Liver (tissue), 9 donors: ENCODE results near the gene RBM47. TPM values are rescaled to one million over a fixed set of nuclear protein-coding genes. Genes with fewer than 3 reads are reported as not detected.

Experiments used
- DNase-seq: peaks from one replicate; pipeline ENCODE4 v3.0.0-alpha.2; 2017; ENCODE audit warnings: low spot score
- H3K27ac ChIP-seq, 2 donors: one replicate each; pipeline ENCODE4 v1.7.0; 2013; ENCODE audit warnings: inconsistent platforms in 2 of 2, low read length in 2 of 2, control low read depth in 1 of 2, low read depth in 1 of 2, mild to moderate bottlenecking in 1 of 2
- H3K27me3 ChIP-seq, 4 donors: one replicate each; pipeline versions ENCODE4 v1.6.1 to v1.7.0; 2013; ENCODE audit warnings: low read length in 3 of 4, inconsistent platforms in 1 of 4, mild to moderate bottlenecking in 1 of 4, moderate library complexity in 1 of 4; ENCODE audit not compliant: control insufficient read depth in 4 of 4, insufficient read depth in 4 of 4
- H3K36me3 ChIP-seq, 4 donors: one replicate each; pipeline versions ENCODE4 v1.6.1 to v1.7.0; 2013; ENCODE audit warnings: low read length in 3 of 4, mild to moderate bottlenecking in 3 of 4, low read depth in 1 of 4, moderate library complexity in 1 of 4; ENCODE audit not compliant: control insufficient read depth in 4 of 4, insufficient read depth in 3 of 4
- H3K4me1 ChIP-seq, 4 donors: one replicate each; pipeline versions ENCODE4 v1.6.1 to v1.7.0; 2013; ENCODE audit warnings: low read length in 3 of 4, mild to moderate bottlenecking in 3 of 4, moderate library complexity in 1 of 4; ENCODE audit not compliant: control insufficient read depth in 4 of 4, insufficient read depth in 4 of 4
- H3K4me3 ChIP-seq, 3 donors: one replicate each; pipeline versions ENCODE4 v1.6.1 to v1.7.0; 2013; ENCODE audit warnings: low read length in 3 of 3, control low read depth in 1 of 3, low read depth in 1 of 3, mild to moderate bottlenecking in 1 of 3
- H3K9ac ChIP-seq, 2 donors: one replicate each; pipeline ENCODE4 v1.7.0; 2013; ENCODE audit warnings: low read length in 2 of 2, mild to moderate bottlenecking in 2 of 2, moderate library complexity in 2 of 2, control low read depth in 1 of 2, low read depth in 1 of 2
- H3K9me3 ChIP-seq, 4 donors: one replicate each; pipeline versions ENCODE4 v1.6.1 to v1.7.0; 2013; ENCODE audit warnings: low read length in 3 of 4; ENCODE audit not compliant: control insufficient read depth in 4 of 4
- ATF3 ChIP-seq: IDR thresholded peaks from 2 replicates; pipeline ENCODE4 v1.6.1; 2016; ENCODE audit warnings: antibody characterized with exemption
- EGR1 ChIP-seq, 2 donors: IDR thresholded peaks; 2 replicates each; pipeline ENCODE4 v1.6.1; 2016 to 2018; ENCODE audit warnings: antibody characterized with exemption in 2 of 2, low read depth in 2 of 2
- FOXA1 ChIP-seq: IDR thresholded peaks from 2 replicates; pipeline ENCODE4 v1.6.1; 2016; ENCODE audit warnings: antibody characterized with exemption
- FOXA2 ChIP-seq: IDR thresholded peaks from 2 replicates; pipeline ENCODE4 v1.6.1; 2016; ENCODE audit warnings: antibody characterized with exemption
- GABPA ChIP-seq, 2 donors: IDR thresholded peaks in 1 of 2; conservative IDR thresholded peaks in 1 of 2; 2 replicates each; pipeline ENCODE4 v1.6.1; 2016; ENCODE audit warnings: antibody characterized with exemption in 2 of 2, mild to moderate bottlenecking in 1 of 2, moderate library complexity in 1 of 2
- HNF4A ChIP-seq, 2 donors: conservative IDR thresholded peaks; 2 replicates each; pipeline ENCODE4 v1.6.1; 2016; ENCODE audit warnings: antibody characterized with exemption in 2 of 2, mild to moderate bottlenecking in 2 of 2
- JUND ChIP-seq, 2 donors: IDR thresholded peaks; 2 replicates each; pipeline ENCODE4 v1.6.1; 2016; ENCODE audit warnings: antibody characterized with exemption in 2 of 2
- NR2F2 ChIP-seq: IDR thresholded peaks from 2 replicates; pipeline ENCODE4 v1.6.1; 2016; ENCODE audit warnings: antibody characterized with exemption
- RAD21 ChIP-seq, 2 donors: IDR thresholded peaks; 2 replicates each; pipeline ENCODE4 v1.6.1; 2016; ENCODE audit warnings: antibody characterized with exemption in 2 of 2, mild to moderate bottlenecking in 2 of 2
- REST ChIP-seq: IDR thresholded peaks from 2 replicates; pipeline ENCODE4 v1.6.1; 2016; ENCODE audit warnings: antibody characterized with exemption, mild to moderate bottlenecking
- RXRA ChIP-seq, 2 donors: IDR thresholded peaks; 2 replicates each; pipeline ENCODE4 v1.6.1; 2017 to 2018; ENCODE audit warnings: antibody characterized with exemption in 2 of 2, mild to moderate bottlenecking in 1 of 2
- SP1 ChIP-seq: IDR thresholded peaks from 2 replicates; pipeline ENCODE4 v1.6.1; 2018; ENCODE audit warnings: antibody characterized with exemption, mild to moderate bottlenecking
- TAF1 ChIP-seq: conservative IDR thresholded peaks from 2 replicates; pipeline ENCODE4 v1.6.1; 2016; ENCODE audit warnings: antibody characterized with exemption, mild to moderate bottlenecking
- YY1 ChIP-seq: IDR thresholded peaks from 2 replicates; pipeline ENCODE4 v1.6.1; 2016; ENCODE audit warnings: antibody characterized with exemption, mild to moderate bottlenecking
- WGBS: extraction: QIAGEN DNeasy Blood & Tissue Kit; methylation state at CpG from one replicate; pipeline ENCODE4 v1.1.7; 2013; 5-methylcytosine and 5-hydroxymethylcytosine counted together
- polyA plus RNA-seq, 2 donors: library from polyadenylated mRNA; stranded (reverse) in 1 of 2; unstranded in 1 of 2; fragments of 200-250 nt in 1 of 2; fragments of >200 nt in 1 of 2; fragmentation: Nextera tagmentation in 1 of 2; extraction: Ambion mirVana in 1 of 2; gene quantifications; one replicate each; pipeline versions ENCODE4 v1.2.1 to v1.2.3, GENCODE V29; 2013 to 2015
- total RNA-seq, 2 donors: library from RNA; depleted of rRNA; stranded (reverse); fragments of >200 nt; gene quantifications; one replicate each; pipeline ENCODE4 v1.2.3, GENCODE V29; 2014
- TF ChIP-seq, protein P1 (sequence below): fragments of 150-350 bp; IDR thresholded peaks from 2 replicates; pipeline ENCODE4 v1.5.1; 2017; ENCODE audit warnings: improper control_type of control experiment, low read depth, low read length; ENCODE audit not compliant: missing input control
- TF ChIP-seq, protein P2 (sequence below): IDR thresholded peaks from 2 replicates; pipeline ENCODE4 v1.6.1; 2016; ENCODE audit warnings: antibody characterized with exemption
- TF ChIP-seq, protein P3 (sequence below): IDR thresholded peaks from 2 replicates; pipeline ENCODE4 v1.6.1; 2016; ENCODE audit warnings: antibody characterized with exemption
- donor health status: healthy.
- donor health status: healthy.
- donor health status: healthy.
- donor health status: healthy.
- donor health status: healthy.

Gene RBM47
- total and polyA plus RNA-seq, 4 donors: 16.5 to 81.2 (median 24.7) TPM

GRCh38 chr4:40455340-40455902 is 174.2 kb downstream of the RBM47 start (continued):
- TF ChIP-seq GABPA (IDR thresholded peaks at IDR 0.05 in 1 of 2, conservative IDR thresholded peaks at IDR 0.05 in 1 of 2) (no peak), REST (peak; percentile 38), RAD21 (IDR thresholded peaks at IDR 0.05) (peak; percentile 35 to 58)

- Histone ChIP-seq H3K4me1 (peaks cover 12 to 67% (median 46%) of the 10 kb centered on the region in 4 donors), H3K9me3 (no peaks in the 10 kb centered on the region), H3K27ac (peak overlapping the region; percentile 49 to 82), H3K27me3 (no peaks in the 10 kb centered on the region), H3K9ac (no peak overlapping the region), H3K4me3 (no peak overlapping the region), H3K36me3 (peaks cover 0 to 6% (median 2%) of the 10 kb centered on the region in 4 donors)
- no peak for TF ChIP-seq RAD21 (IDR thresholded peaks at IDR 0.05)
- TF ChIP-seq GABPA (IDR thresholded peaks at IDR 0.05 in 1 of 2, conservative IDR thresholded peaks at IDR 0.05 in 1 of 2): no peak
- peak in 1 of 2 donors; percentile 2 for TF ChIP-seq HNF4A (conservative IDR thresholded peaks at IDR 0.05)
- 56% methylated on average over 2 of the region's 2 CpGs for WGBS
- no peak for DNase-seq
Measured at GRCh38 chr4:40454816-40455215, 174.8 kb downstream of the RBM47 start.

GRCh38 chr4:40453912-40454311 is 175.8 kb downstream of the RBM47 start:
- peak overlapping the region; percentile 46 to 51 for H3K27ac ChIP-seq
- H3K9ac ChIP-seq: no peak overlapping the region
- TF ChIP-seq JUND (IDR thresholded peaks at IDR 0.05) (no peak), RXRA (IDR thresholded peaks at IDR 0.05) (no peak), EGR1 (IDR thresholded peaks at IDR 0.05; ENCODE audit: low read depth in 2 of 2) (no peak), RAD21 (IDR thresholded peaks at IDR 0.05) (no peak), YY1 (no peak), FOXA2 (no peak), REST (no peak), TAF1 (no peak), SP1 (no peak), NR2F2 (no peak), HNF4A (conservative IDR thresholded peaks at IDR 0.05) (no peak), ATF3 (no peak), FOXA1 (no peak)
- TF ChIP-seq, protein P1, sequence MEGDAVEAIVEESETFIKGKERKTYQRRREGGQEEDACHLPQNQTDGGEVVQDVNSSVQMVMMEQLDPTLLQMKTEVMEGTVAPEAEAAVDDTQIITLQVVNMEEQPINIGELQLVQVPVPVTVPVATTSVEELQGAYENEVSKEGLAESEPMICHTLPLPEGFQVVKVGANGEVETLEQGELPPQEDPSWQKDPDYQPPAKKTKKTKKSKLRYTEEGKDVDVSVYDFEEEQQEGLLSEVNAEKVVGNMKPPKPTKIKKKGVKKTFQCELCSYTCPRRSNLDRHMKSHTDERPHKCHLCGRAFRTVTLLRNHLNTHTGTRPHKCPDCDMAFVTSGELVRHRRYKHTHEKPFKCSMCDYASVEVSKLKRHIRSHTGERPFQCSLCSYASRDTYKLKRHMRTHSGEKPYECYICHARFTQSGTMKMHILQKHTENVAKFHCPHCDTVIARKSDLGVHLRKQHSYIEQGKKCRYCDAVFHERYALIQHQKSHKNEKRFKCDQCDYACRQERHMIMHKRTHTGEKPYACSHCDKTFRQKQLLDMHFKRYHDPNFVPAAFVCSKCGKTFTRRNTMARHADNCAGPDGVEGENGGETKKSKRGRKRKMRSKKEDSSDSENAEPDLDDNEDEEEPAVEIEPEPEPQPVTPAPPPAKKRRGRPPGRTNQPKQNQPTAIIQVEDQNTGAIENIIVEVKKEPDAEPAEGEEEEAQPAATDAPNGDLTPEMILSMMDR: no peak
- TF ChIP-seq, protein P2, sequence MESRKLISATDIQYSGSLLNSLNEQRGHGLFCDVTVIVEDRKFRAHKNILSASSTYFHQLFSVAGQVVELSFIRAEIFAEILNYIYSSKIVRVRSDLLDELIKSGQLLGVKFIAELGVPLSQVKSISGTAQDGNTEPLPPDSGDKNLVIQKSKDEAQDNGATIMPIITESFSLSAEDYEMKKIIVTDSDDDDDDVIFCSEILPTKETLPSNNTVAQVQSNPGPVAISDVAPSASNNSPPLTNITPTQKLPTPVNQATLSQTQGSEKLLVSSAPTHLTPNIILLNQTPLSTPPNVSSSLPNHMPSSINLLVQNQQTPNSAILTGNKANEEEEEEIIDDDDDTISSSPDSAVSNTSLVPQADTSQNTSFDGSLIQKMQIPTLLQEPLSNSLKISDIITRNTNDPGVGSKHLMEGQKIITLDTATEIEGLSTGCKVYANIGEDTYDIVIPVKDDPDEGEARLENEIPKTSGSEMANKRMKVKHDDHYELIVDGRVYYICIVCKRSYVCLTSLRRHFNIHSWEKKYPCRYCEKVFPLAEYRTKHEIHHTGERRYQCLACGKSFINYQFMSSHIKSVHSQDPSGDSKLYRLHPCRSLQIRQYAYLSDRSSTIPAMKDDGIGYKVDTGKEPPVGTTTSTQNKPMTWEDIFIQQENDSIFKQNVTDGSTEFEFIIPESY: no peak
- TF ChIP-seq, protein P3, sequence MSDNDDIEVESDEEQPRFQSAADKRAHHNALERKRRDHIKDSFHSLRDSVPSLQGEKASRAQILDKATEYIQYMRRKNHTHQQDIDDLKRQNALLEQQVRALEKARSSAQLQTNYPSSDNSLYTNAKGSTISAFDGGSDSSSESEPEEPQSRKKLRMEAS: no peak
- no peak overlapping the region for H3K4me3 ChIP-seq
- DNase-seq: no peak
- peaks cover 0 to 9% (median 3%) of the 10 kb centered on the region in 4 donors for H3K36me3 ChIP-seq
- no peaks in the 10 kb centered on the region for H3K27me3 ChIP-seq
- 62% methylated on average over 6 of the region's 6 CpGs for WGBS
- no peaks in the 10 kb centered on the region for H3K9me3 ChIP-seq
- H3K4me1 ChIP-seq: peaks cover 11 to 68% (median 48%) of the 10 kb centered on the region in 4 donors
